Measurements from ENCODE around the gene RARG.

Gene RARG

DNA sequence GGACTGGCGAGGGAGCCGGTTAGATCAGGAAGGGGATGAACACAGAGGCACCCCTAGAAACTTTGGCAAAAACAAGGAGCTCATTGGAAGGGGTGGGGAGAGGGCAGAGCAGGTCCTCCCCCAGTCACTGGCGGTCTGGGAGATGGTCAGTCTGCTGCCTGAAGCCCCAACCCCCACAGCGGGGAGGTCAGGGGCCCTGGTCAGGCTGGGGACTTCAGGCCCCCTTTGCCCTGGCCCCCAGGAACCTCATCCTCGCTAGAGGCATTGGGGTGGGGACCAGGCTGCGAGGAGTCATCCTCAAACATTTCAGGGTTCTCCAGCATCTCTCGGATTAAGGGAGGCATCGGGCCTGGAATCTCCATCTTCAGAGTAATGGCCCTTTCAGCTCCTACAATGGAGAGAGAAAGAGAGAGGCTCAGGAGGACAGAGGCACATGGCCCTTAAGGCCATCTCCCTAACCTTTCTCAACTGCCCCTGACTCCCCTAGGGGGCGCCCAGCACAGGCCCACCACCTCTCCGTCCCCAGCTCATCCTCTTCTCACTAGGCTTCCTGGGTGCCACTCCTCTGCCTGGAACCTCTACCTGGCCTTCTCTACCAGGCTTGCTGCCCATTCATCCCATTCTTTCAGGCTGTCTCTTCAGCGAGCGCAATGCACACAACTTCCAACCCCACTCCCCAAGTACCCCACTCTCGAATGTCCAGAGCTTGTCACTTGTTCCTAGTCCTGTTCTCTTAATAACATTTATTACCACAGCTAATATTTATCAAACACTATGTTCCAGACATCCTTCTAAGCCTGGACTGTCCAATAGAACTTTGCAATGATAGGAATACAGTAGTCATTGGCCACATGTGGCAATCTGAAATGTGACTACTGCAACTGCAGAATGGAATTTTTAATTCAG lies 20.3 kb downstream of the RARG start:
- Histone ChIP-seq H3K9ac (ENCODE audit: low read depth, low read length, poor library complexity, severe bottlenecking) (no peak overlapping the region), H3F3A (ENCODE audit: low read depth) (no peaks in the 10 kb centered on the region), H3K9me3 (ENCODE audit: insufficient read depth, low read depth, low read length) (no peaks in the 10 kb centered on the region), H3K36me3 (ENCODE audit: insufficient read depth, low read length) (no peaks in the 10 kb centered on the region), H3K79me2 (ENCODE audit: insufficient read depth, low read length) (no peaks in the 10 kb centered on the region), H2AFZ (ENCODE audit: low read length) (no peak overlapping the region), H4K20me1 (ENCODE audit: insufficient read depth, low read length, poor library complexity, severe bottlenecking) (no peaks in the 10 kb centered on the region), H3K27me3 (ENCODE audit: insufficient read depth, low read length, poor library complexity, severe bottlenecking) (no peaks in the 10 kb centered on the region), H3K4me2 (ENCODE audit: low read depth, low read length, poor library complexity, severe bottlenecking) (no peak overlapping the region), H3K4me1 (ENCODE audit: insufficient read depth, low read length, poor library complexity, severe bottlenecking) (peaks cover 33% of the 10 kb centered on the region), H3K4me3 (ENCODE audit: low read length, poor library complexity, severe bottlenecking) (no peak overlapping the region), H3K9me2 (replicated peaks; ENCODE audit: low read depth, low read length) (no peaks in the 10 kb centered on the region)
- no peak for TF ChIP-seq EZH2phosphoT487 (IDR thresholded peaks at IDR 0.05; ENCODE audit: borderline replicate concordance)
- TF ChIP-seq, protein P1, sequence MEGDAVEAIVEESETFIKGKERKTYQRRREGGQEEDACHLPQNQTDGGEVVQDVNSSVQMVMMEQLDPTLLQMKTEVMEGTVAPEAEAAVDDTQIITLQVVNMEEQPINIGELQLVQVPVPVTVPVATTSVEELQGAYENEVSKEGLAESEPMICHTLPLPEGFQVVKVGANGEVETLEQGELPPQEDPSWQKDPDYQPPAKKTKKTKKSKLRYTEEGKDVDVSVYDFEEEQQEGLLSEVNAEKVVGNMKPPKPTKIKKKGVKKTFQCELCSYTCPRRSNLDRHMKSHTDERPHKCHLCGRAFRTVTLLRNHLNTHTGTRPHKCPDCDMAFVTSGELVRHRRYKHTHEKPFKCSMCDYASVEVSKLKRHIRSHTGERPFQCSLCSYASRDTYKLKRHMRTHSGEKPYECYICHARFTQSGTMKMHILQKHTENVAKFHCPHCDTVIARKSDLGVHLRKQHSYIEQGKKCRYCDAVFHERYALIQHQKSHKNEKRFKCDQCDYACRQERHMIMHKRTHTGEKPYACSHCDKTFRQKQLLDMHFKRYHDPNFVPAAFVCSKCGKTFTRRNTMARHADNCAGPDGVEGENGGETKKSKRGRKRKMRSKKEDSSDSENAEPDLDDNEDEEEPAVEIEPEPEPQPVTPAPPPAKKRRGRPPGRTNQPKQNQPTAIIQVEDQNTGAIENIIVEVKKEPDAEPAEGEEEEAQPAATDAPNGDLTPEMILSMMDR (conservative IDR thresholded peaks at IDR 0.05; ENCODE audit: low read length), result peak; percentile 83

DNA sequence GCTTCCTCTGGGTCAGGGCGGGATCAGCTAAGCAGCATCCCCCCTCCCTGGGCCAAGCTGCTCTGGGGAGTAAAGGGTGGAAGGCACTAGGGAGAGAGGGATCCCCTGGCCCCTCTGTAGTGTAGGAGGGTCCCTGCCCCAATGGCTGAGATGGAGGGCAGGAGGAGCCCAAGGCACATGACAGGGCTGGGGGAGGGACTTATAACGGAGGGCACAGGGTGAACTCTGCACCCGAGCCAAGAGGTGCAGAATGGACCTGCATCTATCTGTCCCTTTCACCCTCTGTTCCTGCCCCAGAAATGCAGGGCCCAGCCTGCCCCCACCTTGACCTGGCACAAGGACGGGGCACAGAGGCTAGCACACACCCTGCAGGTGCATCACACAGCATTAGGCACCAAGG lies 21.2 kb downstream of the RARG start:
- peaks cover 34% of the 10 kb centered on the region for H3K4me1 ChIP-seq (ENCODE audit: insufficient read depth, low read length, poor library complexity, severe bottlenecking)
- H3F3A ChIP-seq (ENCODE audit: low read depth), result no peaks in the 10 kb centered on the region
- no peak overlapping the region for H3K4me2 ChIP-seq (ENCODE audit: low read depth, low read length, poor library complexity, severe bottlenecking)

DNA sequence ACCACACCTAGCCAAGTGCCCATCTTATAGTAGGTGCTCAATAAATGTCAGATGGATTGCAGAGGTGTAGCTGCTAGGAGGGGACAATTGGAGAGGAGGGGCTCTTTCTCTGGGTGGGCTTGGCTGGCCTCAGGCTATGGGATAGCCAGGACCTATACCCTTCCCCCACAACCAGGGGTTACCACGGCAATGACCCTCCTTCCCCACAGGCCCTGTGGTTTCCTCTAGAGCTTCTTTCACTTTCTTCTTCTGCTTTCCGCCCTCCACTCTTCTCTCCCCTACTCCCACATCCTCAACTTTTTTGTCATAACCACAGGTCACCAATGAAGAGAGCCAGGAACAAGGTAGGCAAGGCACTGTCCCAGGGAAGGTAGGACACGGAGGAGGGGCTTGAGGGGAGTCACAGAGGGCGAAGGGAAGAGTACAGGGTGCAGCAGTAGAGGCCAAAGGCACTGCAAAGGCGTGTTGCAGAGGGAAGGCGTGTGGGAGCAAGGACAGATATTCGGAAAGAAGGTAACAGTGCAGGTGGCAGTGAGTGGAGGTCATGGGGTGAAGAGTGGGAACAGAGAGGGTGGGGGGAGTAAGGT lies 23.0 kb downstream of the RARG start:
- Histone ChIP-seq H3K36me3 (ENCODE audit: insufficient read depth, low read length) (no peaks in the 10 kb centered on the region), H2AFZ (ENCODE audit: low read length) (peak overlapping the region; percentile 63; the same call in 1 of the 2 replicates), H3K9me3 (ENCODE audit: insufficient read depth, low read depth, low read length) (no peaks in the 10 kb centered on the region), H3K4me1 (ENCODE audit: insufficient read depth, low read length, poor library complexity, severe bottlenecking) (peaks cover 34% of the 10 kb centered on the region), H3K27me3 (ENCODE audit: insufficient read depth, low read length, poor library complexity, severe bottlenecking) (no peaks in the 10 kb centered on the region), H3F3A (ENCODE audit: low read depth) (no peaks in the 10 kb centered on the region), H3K4me3 (ENCODE audit: low read length, poor library complexity, severe bottlenecking) (peak overlapping the region; percentile 74), H3K4me2 (ENCODE audit: low read depth, low read length, poor library complexity, severe bottlenecking) (peak overlapping the region; percentile 95), H3K79me2 (ENCODE audit: insufficient read depth, low read length) (no peaks in the 10 kb centered on the region), H4K20me1 (ENCODE audit: insufficient read depth, low read length, poor library complexity, severe bottlenecking) (no peaks in the 10 kb centered on the region), H3K9ac (ENCODE audit: low read depth, low read length, poor library complexity, severe bottlenecking) (peak overlapping the region; percentile 64), H3K9me2 (replicated peaks; ENCODE audit: low read depth, low read length) (no peaks in the 10 kb centered on the region)
- TF ChIP-seq EZH2phosphoT487 (IDR thresholded peaks at IDR 0.05; ENCODE audit: borderline replicate concordance), result no peak
- TF ChIP-seq, protein P1 (conservative IDR thresholded peaks at IDR 0.05; ENCODE audit: low read length), result no peak

More for the DNA sequence above, 21.2 kb downstream of the RARG start:
- TF ChIP-seq EZH2phosphoT487 (IDR thresholded peaks at IDR 0.05; ENCODE audit: borderline replicate concordance), result no peak
- TF ChIP-seq, protein P1 (conservative IDR thresholded peaks at IDR 0.05; ENCODE audit: low read length), result no peak
- no peaks in the 10 kb centered on the region for H3K9me3 ChIP-seq (ENCODE audit: insufficient read depth, low read depth, low read length)
- H3K4me3 ChIP-seq (ENCODE audit: low read length, poor library complexity, severe bottlenecking), result no peak overlapping the region
- no peaks in the 10 kb centered on the region for H4K20me1 ChIP-seq (ENCODE audit: insufficient read depth, low read length, poor library complexity, severe bottlenecking)
- no peak overlapping the region for H3K9ac ChIP-seq (ENCODE audit: low read depth, low read length, poor library complexity, severe bottlenecking)
- no peaks in the 10 kb centered on the region for H3K27me3 ChIP-seq (ENCODE audit: insufficient read depth, low read length, poor library complexity, severe bottlenecking)
- H3K9me2 ChIP-seq (replicated peaks; ENCODE audit: low read depth, low read length), result no peaks in the 10 kb centered on the region
- H2AFZ ChIP-seq (ENCODE audit: low read length), result no peak overlapping the region
- H3K79me2 ChIP-seq (ENCODE audit: insufficient read depth, low read length), result no peaks in the 10 kb centered on the region
- H3K36me3 ChIP-seq (ENCODE audit: insufficient read depth, low read length), result no peaks in the 10 kb centered on the region

All from Loucy (cell line).